Measurements from ENCODE around the gene HSD17B8.

DNA sequence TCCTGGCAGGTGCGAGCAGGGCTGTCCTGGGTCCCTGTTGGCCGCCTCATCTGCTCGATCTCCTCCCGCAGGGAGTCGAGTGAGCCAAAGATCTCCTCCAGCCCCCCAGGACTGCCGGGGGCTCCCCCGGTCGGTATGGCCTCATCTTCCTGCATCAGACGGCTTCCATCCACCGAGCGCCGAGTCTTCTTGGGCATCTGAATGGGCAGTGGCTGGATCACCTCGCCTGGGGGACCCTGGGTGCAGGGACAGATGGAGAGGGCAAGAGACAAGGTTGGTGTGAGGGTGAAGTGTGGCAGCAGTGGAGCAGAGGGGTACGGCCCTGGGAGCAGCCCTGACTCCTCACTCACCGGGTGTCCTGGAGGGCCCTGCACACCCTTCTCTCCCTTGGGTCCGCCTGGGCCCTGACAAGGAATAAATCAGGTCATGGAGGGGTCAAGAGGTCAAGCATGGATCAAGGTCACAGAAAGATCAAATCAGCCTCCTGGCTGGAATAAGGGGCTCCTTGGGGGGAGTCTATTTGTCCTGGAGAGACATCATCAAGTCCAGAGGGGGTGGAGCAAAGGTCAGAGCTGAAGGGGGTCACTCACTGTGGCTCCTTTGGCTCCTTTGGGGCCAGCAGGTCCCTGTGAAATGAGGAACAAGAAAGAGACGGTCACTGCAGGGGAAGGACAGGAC, 38.7 kb upstream of the HSD17B8 start:
- TF ChIP-seq POLR2AphosphoS5 (IDR thresholded peaks at IDR 0.05; ENCODE audit: low read depth, low read length), result no peak
- TF ChIP-seq TAF1 (IDR thresholded peaks at IDR 0.05; ENCODE audit: borderline replicate concordance, insufficient read depth, low read length), result no peak
